HCT116 (cell line): ENCODE results near the gene TENT5A. TPM values are rescaled to one million over a fixed set of nuclear protein-coding genes. Genes with fewer than 3 reads are reported as not detected.

Experiments
- ATAC-seq: fragments of 200-7000 bp; cut with Tn5 transposase; 2 replicates; pipeline ENCODE4 v1.9.1; 2020; ENCODE audit warnings: mild to moderate bottlenecking, moderate library complexity
- BruUV-seq: library from RNA; stranded (reverse); fragments of 400-500 nt; replicated peaks from 2 replicates; lab custom pipeline; 2021; lab: Mats Ljungman, UMichigan
- CTCF ChIA-PET: fragments of 300-600 bp; sonication (Branson Sonifier 250); formaldehyde crosslinking; loops from one replicate; lab custom pipeline; 2021; ENCODE audit warnings: antibody characterized with exemption; lab: Charles Lee
- POLR2A ChIA-PET: fragments of 300-600, 350-600 bp; sonication (Branson Sonifier 250); formaldehyde crosslinking; loops from one replicate; lab custom pipeline; 2021; ENCODE audit warnings: antibody characterized with exemption; lab: Charles Lee
- RAD21 ChIA-PET, 2 experiments: fragments of 300-600 bp; sonication (Branson Sonifier 250); formaldehyde crosslinking; loops; one replicate each; lab custom pipeline; 2023; ENCODE audit warnings: low total read pairs in 2 of 2; ENCODE audit not compliant: uncharacterized antibody in 2 of 2, unreplicated experiment in 2 of 2, low non-redundant PET in 1 of 2; lab: Charles Lee
- DNase-seq: peaks from one replicate; pipeline ENCODE4 v3.0.0-alpha.2; 2010; ENCODE audit warnings: low read depth, low spot score
- H2AFZ ChIP-seq: fragments of 200-600 bp; shearing (Covaris generic), sonication (generic); 2 replicates; pipeline ENCODE4 v1.6.1; 2017; ENCODE audit warnings: low read depth, mixed run types, mixed read lengths, antibody characterized with exemption, low read length; ENCODE audit not compliant: poor library complexity, severe bottlenecking
- H3K27ac ChIP-seq: 2 replicates; pipeline ENCODE4 v1.5.1; 2012; ENCODE audit warnings: low read depth, low read length
- H3K27me3 ChIP-seq: fragments of 200-600 bp; sonication (generic); 2 replicates; pipeline ENCODE4 v1.6.1; 2016; ENCODE audit warnings: mixed run types, low read length, mixed read lengths; ENCODE audit not compliant: insufficient read depth
- H3K36me3 ChIP-seq, 2 experiments: fragments of 200-500 bp in 1 of 2; fragments of 200-600 bp in 1 of 2; sonication (Bioruptor generic) in 1 of 2; sonication (generic) in 1 of 2; 2 replicates each; pipeline versions ENCODE4 v1.5.1 to v1.6.1; 2014 to 2016; ENCODE audit warnings: low read length in 2 of 2, inconsistent platforms in 1 of 2, mixed read lengths in 1 of 2, mixed run types in 1 of 2; ENCODE audit not compliant: insufficient read depth in 2 of 2, control insufficient read depth in 1 of 2
- H3K4me1 ChIP-seq, 2 experiments: fragments of 200-600 bp in 1 of 2; sonication (generic) in 1 of 2; 2 replicates each; pipeline versions ENCODE4 v1.5.1 to v1.6.1; 2012 to 2017; ENCODE audit warnings: low read length in 2 of 2, inconsistent platforms in 1 of 2, mild to moderate bottlenecking in 1 of 2, mixed read lengths in 1 of 2, mixed run types in 1 of 2, moderate library complexity in 1 of 2; ENCODE audit not compliant: insufficient read depth in 2 of 2, control insufficient read depth in 1 of 2
- H3K4me2 ChIP-seq: fragments of 200-600 bp; sonication (generic); 2 replicates; pipeline ENCODE4 v1.6.1; 2017; ENCODE audit warnings: mixed run types, low read length, mixed read lengths
- H3K4me3 ChIP-seq, 2 experiments: fragments of 200-600 bp in 1 of 2; sonication (generic) in 1 of 2; replicated peaks in 1 of 2; 2 replicates each; pipeline ENCODE4 v1.5.1; 2011 to 2016; ENCODE audit warnings: low read length in 2 of 2, control low read depth in 1 of 2, low read depth in 1 of 2, mild to moderate bottlenecking in 1 of 2, mixed read lengths in 1 of 2, mixed run types in 1 of 2
- H3K79me2 ChIP-seq: fragments of 200-600 bp; sonication (generic); 2 replicates; pipeline ENCODE4 v1.6.1; 2017; ENCODE audit warnings: mild to moderate bottlenecking, mixed run types, low read length, moderate library complexity, mixed read lengths; ENCODE audit not compliant: insufficient read depth
- H3K9ac ChIP-seq: fragments of 200-600 bp; sonication (generic); 2 replicates; pipeline ENCODE4 v1.6.1; 2016; ENCODE audit warnings: low read length, mixed read lengths
- H3K9me2 ChIP-seq: fragments of 200-600 bp; sonication (generic), shearing (Covaris generic); 2 replicates; pipeline ENCODE4 v1.6.1; 2017; ENCODE audit warnings: mixed run types, mild to moderate bottlenecking, moderate library complexity; ENCODE audit not compliant: insufficient read depth
- H3K9me3 ChIP-seq, 2 experiments: fragments of 200-500 bp in 1 of 2; fragments of 200-600 bp in 1 of 2; sonication (Bioruptor generic) in 1 of 2; sonication (generic) in 1 of 2; 2 replicates each; pipeline ENCODE4 v1.6.1; 2014 to 2017; ENCODE audit warnings: low read length in 2 of 2, mixed read lengths in 2 of 2, inconsistent platforms in 1 of 2, low read depth in 1 of 2, mild to moderate bottlenecking in 1 of 2, mixed run types in 1 of 2, moderate library complexity in 1 of 2; ENCODE audit not compliant: control insufficient read depth in 1 of 2, insufficient read depth in 1 of 2
- H4K20me1 ChIP-seq: fragments of 200-600 bp; sonication (generic), shearing (Covaris generic); 2 replicates; pipeline ENCODE4 v1.6.1; 2017; ENCODE audit warnings: mixed run types, mild to moderate bottlenecking, moderate library complexity; ENCODE audit not compliant: insufficient read depth
- CBX3 ChIP-seq: IDR thresholded peaks from 2 replicates; pipeline ENCODE4 v1.6.1; 2012; ENCODE audit warnings: low read depth
- EGR1 ChIP-seq: IDR thresholded peaks from 2 replicates; pipeline ENCODE4 v1.6.1; 2012; ENCODE audit warnings: low read depth
- ELF1 ChIP-seq: IDR thresholded peaks from 2 replicates; pipeline ENCODE4 v1.6.1; 2012; ENCODE audit warnings: low read depth, borderline replicate concordance
- EZH2 ChIP-seq: fragments of 200-600 bp; sonication (generic); IDR thresholded peaks from 2 replicates; pipeline ENCODE4 v1.6.1; 2017; ENCODE audit warnings: antibody characterized with exemption, mixed run types
- EZH2phosphoT487 ChIP-seq: fragments of 200-600 bp; IDR thresholded peaks from 2 replicates; pipeline ENCODE4 v1.6.1; 2018; ENCODE audit warnings: antibody characterized with exemption, borderline replicate concordance
- FOSL1 ChIP-seq: IDR thresholded peaks from 2 replicates; pipeline ENCODE4 v1.6.1; 2012; ENCODE audit warnings: low read depth
- JUND ChIP-seq: IDR thresholded peaks from 2 replicates; pipeline ENCODE4 v1.6.1; 2012
- MAX ChIP-seq: IDR thresholded peaks from 2 replicates; pipeline ENCODE4 v1.6.1; 2012
- POLR2A ChIP-seq: IDR thresholded peaks from 2 replicates; pipeline ENCODE4 v1.7.0; 2011; ENCODE audit warnings: borderline replicate concordance; ENCODE audit not compliant: insufficient read depth, insufficient read length; ENCODE audit errors: extremely low read depth
- POLR2AphosphoS5 ChIP-seq: IDR thresholded peaks from 2 replicates; pipeline ENCODE4 v1.6.1; 2011; ENCODE audit warnings: mild to moderate bottlenecking, low read depth, low read length, moderate library complexity
- RAD21 ChIP-seq: IDR thresholded peaks from 2 replicates; pipeline ENCODE4 v1.6.1; 2012; ENCODE audit warnings: low read depth, mild to moderate bottlenecking
- SIN3A ChIP-seq: IDR thresholded peaks from 2 replicates; pipeline ENCODE4 v1.6.1; 2012; ENCODE audit warnings: low read depth
- SP1 ChIP-seq: IDR thresholded peaks from 2 replicates; pipeline ENCODE4 v1.6.1; 2012; ENCODE audit warnings: low read depth
- TCF7L2 ChIP-seq: IDR thresholded peaks from 2 replicates; pipeline ENCODE4 v1.7.0; 2011; ENCODE audit warnings: borderline replicate concordance, inconsistent platforms; ENCODE audit not compliant: insufficient read depth, insufficient read length; ENCODE audit errors: extremely low read depth
- YY1 ChIP-seq: IDR thresholded peaks from 2 replicates; pipeline ENCODE4 v1.6.1; 2011; ENCODE audit warnings: low read length, low read depth, moderate library complexity, mild to moderate bottlenecking; ENCODE audit not compliant: insufficient replicate concordance; ENCODE audit errors: extremely low read depth
- ZBTB33 ChIP-seq: IDR thresholded peaks from 2 replicates; pipeline ENCODE4 v1.6.1; 2011; ENCODE audit warnings: mild to moderate bottlenecking, low read length, moderate library complexity; ENCODE audit not compliant: insufficient replicate concordance; ENCODE audit errors: extremely low read depth
- ZFX ChIP-seq: fragments of 450-650 bp; IDR thresholded peaks from 2 replicates; pipeline ENCODE4 v1.6.1; 2017
- ZNF274 ChIP-seq: fragments of 200-500 bp; sonication (Bioruptor generic); IDR thresholded peaks from 2 replicates; pipeline ENCODE4 v1.6.1; 2014; ENCODE audit warnings: mild to moderate bottlenecking, low read depth, low read length, inconsistent platforms
- intact Hi-C: fragments of 100-400 bp; cut with micrococcal nuclease; formaldehyde crosslinking; loops from 2 replicates; pipeline ENCODE4 v1.10.0; 2022
- total RNA-seq: library from RNA; stranded (reverse); gene quantifications from one replicate; pipeline ENCODE4 v1.2.1, GENCODE V29; 2021; ENCODE audit not compliant: unreplicated experiment

TENT5A gene
- total RNA-seq, 1 experiment from 2014 or later, result 11.2 TPM

GRCh38 chr6:81700414-81700813 is 52.1 kb downstream of the TENT5A start:
- no peaks in the 10 kb centered on the region for H3K27me3 ChIP-seq
- no peak overlapping the region for H3K4me2 ChIP-seq
- ATAC-seq, result no peak
- no peak overlapping the region for H3K4me3 ChIP-seq
- no TSS peak for BruUV-seq
- ChIA-PET POLR2A (no interaction called here), CTCF (no interaction called here), RAD21 (no interaction called here)
- H3K27ac ChIP-seq, result no peak overlapping the region
- H3K36me3 ChIP-seq, result no peaks in the 10 kb centered on the region
- intact Hi-C loops, result no loop called here
- TF ChIP-seq EZH2, result no peak
- TF ChIP-seq MAX, result no peak
- TF ChIP-seq POLR2AphosphoS5, result no peak
- no peak for TF ChIP-seq FOSL1
- no peak for TF ChIP-seq CBX3
- no peak for TF ChIP-seq YY1
- no peak for TF ChIP-seq RAD21
- no peak for TF ChIP-seq ZBTB33
- no peak for TF ChIP-seq SP1
- TF ChIP-seq EZH2phosphoT487, result no peak
- no peak for TF ChIP-seq TCF7L2
- TF ChIP-seq ZNF274, result no peak
- no peak for TF ChIP-seq SIN3A
- no peak for TF ChIP-seq EGR1
- no peak for TF ChIP-seq POLR2A
- no peak for TF ChIP-seq JUND
- no peak for TF ChIP-seq ZFX
- no peak for TF ChIP-seq ELF1
- DNase-seq, result no peak
- peaks cover 6 to 16% of the 10 kb centered on the region in 2 experiments; a peak in 3 of 4 replicates for H3K4me1 ChIP-seq
- H2AFZ ChIP-seq, result no peak overlapping the region
- H3K79me2 ChIP-seq, result no peaks in the 10 kb centered on the region
- no peaks in the 10 kb centered on the region for H3K9me2 ChIP-seq
- H3K9ac ChIP-seq, result no peak overlapping the region
- H3K9me3 ChIP-seq, result no peaks in the 10 kb centered on the region
- H4K20me1 ChIP-seq, result no peaks in the 10 kb centered on the region
